ENCODE results near the gene S100A5.

Gene S100A5

DNA sequence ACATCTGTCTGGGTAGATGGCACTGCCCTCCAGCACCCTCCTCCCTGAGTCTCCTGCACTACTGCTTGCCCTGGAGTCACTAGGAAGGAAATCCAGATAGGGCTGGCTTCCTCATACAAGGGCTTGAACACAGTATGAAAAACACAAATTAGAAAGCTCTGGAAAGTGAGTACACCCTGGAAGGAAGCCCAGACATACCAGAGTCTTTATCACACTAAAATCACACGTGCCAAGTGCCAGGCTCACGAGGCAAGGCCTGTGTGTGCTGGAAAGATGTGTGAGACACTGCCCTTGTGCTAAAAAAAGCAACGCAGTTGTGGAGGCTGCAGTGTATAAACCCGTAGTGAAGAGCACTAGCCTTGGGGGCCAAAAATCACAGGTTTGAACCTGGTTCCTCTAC lies 52.0 kb downstream of the S100A5 start:
- TF ChIP-seq, protein P1, sequence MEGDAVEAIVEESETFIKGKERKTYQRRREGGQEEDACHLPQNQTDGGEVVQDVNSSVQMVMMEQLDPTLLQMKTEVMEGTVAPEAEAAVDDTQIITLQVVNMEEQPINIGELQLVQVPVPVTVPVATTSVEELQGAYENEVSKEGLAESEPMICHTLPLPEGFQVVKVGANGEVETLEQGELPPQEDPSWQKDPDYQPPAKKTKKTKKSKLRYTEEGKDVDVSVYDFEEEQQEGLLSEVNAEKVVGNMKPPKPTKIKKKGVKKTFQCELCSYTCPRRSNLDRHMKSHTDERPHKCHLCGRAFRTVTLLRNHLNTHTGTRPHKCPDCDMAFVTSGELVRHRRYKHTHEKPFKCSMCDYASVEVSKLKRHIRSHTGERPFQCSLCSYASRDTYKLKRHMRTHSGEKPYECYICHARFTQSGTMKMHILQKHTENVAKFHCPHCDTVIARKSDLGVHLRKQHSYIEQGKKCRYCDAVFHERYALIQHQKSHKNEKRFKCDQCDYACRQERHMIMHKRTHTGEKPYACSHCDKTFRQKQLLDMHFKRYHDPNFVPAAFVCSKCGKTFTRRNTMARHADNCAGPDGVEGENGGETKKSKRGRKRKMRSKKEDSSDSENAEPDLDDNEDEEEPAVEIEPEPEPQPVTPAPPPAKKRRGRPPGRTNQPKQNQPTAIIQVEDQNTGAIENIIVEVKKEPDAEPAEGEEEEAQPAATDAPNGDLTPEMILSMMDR (IDR thresholded peaks at IDR 0.05) = no peak
- no peak for TF ChIP-seq ZFX (IDR thresholded peaks at IDR 0.05; ENCODE audit: borderline replicate concordance)
- H3K27ac ChIP-seq = no peak overlapping the region

DNA sequence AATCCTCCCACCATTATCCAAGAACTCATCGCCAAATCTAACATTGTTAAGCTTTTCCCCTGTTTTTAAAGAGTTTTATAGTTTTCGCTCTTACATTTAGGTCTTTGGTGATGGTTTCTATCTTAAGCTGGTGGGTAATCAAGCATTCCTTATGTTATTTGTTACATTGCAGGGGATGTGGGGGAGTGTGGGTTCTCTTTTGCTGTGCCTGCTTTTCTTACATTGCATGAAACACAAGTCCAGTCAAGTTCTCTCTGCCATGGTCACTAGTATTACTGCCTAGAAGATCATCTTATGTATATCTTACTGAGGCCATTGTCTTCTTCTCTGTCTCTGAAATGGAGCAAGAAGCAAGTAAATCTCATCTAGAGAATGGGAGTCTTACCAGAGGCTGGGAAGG lies 53.0 kb downstream of the S100A5 start:
- no peak for TF ChIP-seq ZFX (IDR thresholded peaks at IDR 0.05; ENCODE audit: borderline replicate concordance)

More for the DNA sequence above, 53.0 kb downstream of the S100A5 start:
- no peak overlapping the region for H3K27ac ChIP-seq
